Body of pancreas (tissue), 4 donors: ENCODE measurements around the gene CDKN2B-AS1. TPM values are rescaled to one million over a fixed set of nuclear protein-coding genes. Genes with fewer than 3 reads are reported as not detected.
A peak's percentile ranks its signal among the peaks of the same experiment; 100 is the strongest.

ENCODE experiments used
- ATAC-seq: fragments of 150-250 bp; one replicate; pipeline ENCODE4 v1.9.1; 2016
- DNase-seq, 4 donors: peaks; one replicate each; pipeline ENCODE4 v3.0.0-alpha.2; 2019
- H3K27ac ChIP-seq, 4 donors: fragments of 200-600 bp; sonication (generic); 1 replicate in 3 of 4; 2 replicates in 1 of 4; pipeline versions ENCODE4 v1.5.1 to v1.6.1; 2016 to 2019; ENCODE audit warnings: mild to moderate bottlenecking in 1 of 4, mixed read lengths in 1 of 4, moderate library complexity in 1 of 4
- H3K27me3 ChIP-seq, 2 donors: fragments of 200-600 bp; sonication (generic); one replicate each; pipeline ENCODE4 v1.6.0; 2016; ENCODE audit warnings: mild to moderate bottlenecking in 1 of 2
- H3K36me3 ChIP-seq, 2 donors: fragments of 200-600 bp; sonication (generic); replicated peaks in 1 of 2; 2 replicates each; pipeline ENCODE4 v1.5.1; 2016; ENCODE audit warnings: low read depth in 2 of 2; ENCODE audit not compliant: insufficient read depth in 1 of 2
- H3K4me1 ChIP-seq: fragments of 200-600 bp; sonication (generic); one replicate; pipeline ENCODE4 v1.6.0; 2016
- H3K4me3 ChIP-seq, 2 donors: fragments of 200-600 bp; sonication (generic); 1 replicate in 1 of 2; 2 replicates in 1 of 2; pipeline ENCODE4 v1.5.1; 2016 to 2019
- H3K9me3 ChIP-seq, 3 donors: fragments of 200-600 bp; sonication (generic); 1 replicate in 2 of 3; 2 replicates in 1 of 3; pipeline ENCODE4 v1.5.1; 2016
- POLR2A ChIP-seq, 3 donors: fragments of 450-650 bp; IDR thresholded peaks; one replicate each; pipeline ENCODE4 v1.6.1; 2016; ENCODE audit warnings: antibody characterized with exemption in 3 of 3, mild to moderate bottlenecking in 2 of 3
- WGBS, 2 donors: methylation state at CpG; one replicate each; pipeline ENCODE4 v1.1.5; 2017; 5-methylcytosine and 5-hydroxymethylcytosine counted together
- intact Hi-C: fragments of 100-400 bp; cut with DNase I; formaldehyde crosslinking; loops from one replicate; pipeline ENCODE4 v1.15.1; 2023
- total RNA-seq, 2 donors: library from RNA; depleted of rRNA; stranded (reverse); fragments of >200 nt; gene quantifications; one replicate each; pipeline ENCODE4 v1.1.0, GENCODE V29; 2016
- TF ChIP-seq, protein P1 (sequence below), 7 experiments: fragments of 450-650 bp in 4 of 7; fragments of 200-600 bp in 3 of 7; sonication (generic) in 3 of 7; IDR thresholded peaks; one replicate each; pipeline ENCODE4 v1.5.1; 2016 to 2019; ENCODE audit warnings: antibody characterized with exemption in 7 of 7

Gene CDKN2B-AS1
- total RNA-seq, 2 donors from 2014 or later = 0.26 TPM; not detected in 1

DNA sequence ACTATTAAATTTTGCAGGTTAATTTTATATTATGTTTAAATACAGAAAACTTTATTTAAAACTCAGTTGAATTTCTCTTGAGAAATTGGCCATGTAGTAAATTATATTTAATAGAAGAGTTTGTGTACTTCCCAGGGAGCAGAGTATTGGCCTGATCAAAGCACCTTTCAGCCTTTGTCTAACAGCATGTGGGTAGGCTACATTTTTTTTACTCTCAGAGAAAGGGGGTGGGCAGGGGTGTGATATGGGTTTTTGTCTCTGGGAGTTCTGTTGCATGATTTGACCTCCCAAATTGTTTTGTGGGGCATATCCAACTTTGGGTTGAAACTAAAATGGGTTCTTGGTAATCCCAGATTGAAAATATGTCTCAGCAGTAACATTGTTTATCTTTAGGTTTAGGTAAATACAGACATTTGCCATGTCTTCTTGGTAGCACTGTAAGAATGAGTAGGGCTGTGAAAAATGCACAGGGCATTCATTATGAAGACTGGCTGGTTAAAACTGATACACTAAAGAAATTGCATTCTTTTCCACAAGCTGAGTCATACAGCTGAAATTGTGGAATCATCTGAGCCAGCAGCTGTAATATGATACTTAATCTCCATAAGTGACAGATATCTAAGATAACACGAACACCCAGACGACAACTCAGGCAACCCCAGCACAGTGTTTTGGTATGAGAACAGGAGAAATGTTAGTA is 89.9 kb downstream of the CDKN2B-AS1 start:
- no peak for DNase-seq
- H3K27me3 ChIP-seq = no peaks in the 10 kb centered on the region
- no peaks in the 10 kb centered on the region for H3K9me3 ChIP-seq
- TF ChIP-seq, protein P1, sequence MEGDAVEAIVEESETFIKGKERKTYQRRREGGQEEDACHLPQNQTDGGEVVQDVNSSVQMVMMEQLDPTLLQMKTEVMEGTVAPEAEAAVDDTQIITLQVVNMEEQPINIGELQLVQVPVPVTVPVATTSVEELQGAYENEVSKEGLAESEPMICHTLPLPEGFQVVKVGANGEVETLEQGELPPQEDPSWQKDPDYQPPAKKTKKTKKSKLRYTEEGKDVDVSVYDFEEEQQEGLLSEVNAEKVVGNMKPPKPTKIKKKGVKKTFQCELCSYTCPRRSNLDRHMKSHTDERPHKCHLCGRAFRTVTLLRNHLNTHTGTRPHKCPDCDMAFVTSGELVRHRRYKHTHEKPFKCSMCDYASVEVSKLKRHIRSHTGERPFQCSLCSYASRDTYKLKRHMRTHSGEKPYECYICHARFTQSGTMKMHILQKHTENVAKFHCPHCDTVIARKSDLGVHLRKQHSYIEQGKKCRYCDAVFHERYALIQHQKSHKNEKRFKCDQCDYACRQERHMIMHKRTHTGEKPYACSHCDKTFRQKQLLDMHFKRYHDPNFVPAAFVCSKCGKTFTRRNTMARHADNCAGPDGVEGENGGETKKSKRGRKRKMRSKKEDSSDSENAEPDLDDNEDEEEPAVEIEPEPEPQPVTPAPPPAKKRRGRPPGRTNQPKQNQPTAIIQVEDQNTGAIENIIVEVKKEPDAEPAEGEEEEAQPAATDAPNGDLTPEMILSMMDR (IDR thresholded peaks at IDR 0.05) = no peak
- no peak for TF ChIP-seq POLR2A (IDR thresholded peaks at IDR 0.05)
- H3K27ac ChIP-seq = peak overlapping the region in 1 of 4 donors; percentile 9
- no peaks in the 10 kb centered on the region for H3K36me3 ChIP-seq
- intact Hi-C loops = no loop called here
- peak; percentile 80 for ATAC-seq
- no peaks in the 10 kb centered on the region for H3K4me1 ChIP-seq
- H3K4me3 ChIP-seq = no peak overlapping the region
- 4 to 9% methylated on average over 2 of the region's 2 CpGs for WGBS, 2 donors

DNA sequence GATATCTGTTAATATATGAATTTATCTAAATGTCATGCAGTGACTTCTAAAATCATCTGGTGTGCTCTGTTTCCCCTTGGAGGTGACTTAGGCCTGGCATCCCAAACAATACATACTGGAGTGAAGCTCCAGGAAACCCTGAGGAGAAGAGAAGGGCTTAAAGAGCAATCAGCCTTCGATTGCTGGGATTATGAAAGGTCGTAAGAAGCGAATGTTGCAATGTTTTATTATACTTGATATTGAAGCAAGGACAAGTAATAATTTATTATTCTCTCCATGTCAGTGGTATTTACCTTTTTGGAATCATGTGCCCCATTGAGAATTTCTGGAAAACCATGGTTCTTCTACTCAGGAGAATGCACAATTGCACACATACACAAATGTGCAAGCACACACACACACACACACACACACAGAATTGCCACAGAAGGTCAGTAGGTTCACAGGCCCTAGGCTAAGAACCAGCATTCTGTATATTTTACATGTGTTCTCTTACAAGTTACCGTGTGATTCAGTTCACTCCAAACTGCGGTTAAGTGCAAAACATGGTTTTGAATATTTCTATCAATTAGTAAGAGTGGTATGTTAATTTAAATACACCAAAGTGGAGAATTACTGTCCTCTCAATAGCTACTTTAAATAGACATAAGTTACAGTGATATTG is 93.6 kb downstream of the CDKN2B-AS1 start:
- Histone ChIP-seq H3K27ac (no peak overlapping the region), H3K9me3 (no peaks in the 10 kb centered on the region), H3K36me3 (no peaks in the 10 kb centered on the region), H3K4me3 (no peak overlapping the region), H3K4me1 (no peaks in the 10 kb centered on the region), H3K27me3 (no peaks in the 10 kb centered on the region)
- ATAC-seq (no peak), DNase-seq (no peak)
- intact Hi-C loops = no loop called here
- WGBS, 2 donors = 69 to 73% methylated on average over 5 of the region's 5 CpGs
- no peak for TF ChIP-seq POLR2A (IDR thresholded peaks at IDR 0.05)
- TF ChIP-seq, protein P1 (IDR thresholded peaks at IDR 0.05) = no peak

DNA sequence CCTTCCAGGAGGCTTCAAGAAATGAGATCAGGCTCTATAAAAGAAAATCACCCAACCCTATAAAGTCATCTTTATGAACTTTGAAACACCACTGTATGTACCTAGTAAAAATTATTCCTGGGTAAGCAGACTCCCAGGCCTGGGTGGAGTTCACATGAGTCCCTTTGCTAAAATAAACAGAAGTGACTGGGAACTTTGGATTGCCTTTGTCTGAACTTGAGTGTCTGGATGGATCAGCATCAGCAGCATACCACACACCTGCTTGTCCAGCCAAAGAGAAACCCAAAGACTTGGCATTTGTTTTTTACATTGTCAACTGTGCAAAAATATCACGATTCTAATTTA is 94.1 kb downstream of the CDKN2B-AS1 start:
- no peak for ATAC-seq
- Histone ChIP-seq H3K36me3 (no peaks in the 10 kb centered on the region), H3K9me3 (no peaks in the 10 kb centered on the region), H3K4me1 (no peaks in the 10 kb centered on the region), H3K27me3 (no peaks in the 10 kb centered on the region), H3K27ac (no peak overlapping the region), H3K4me3 (no peak overlapping the region)
- intact Hi-C loops = no loop called here
- TF ChIP-seq, protein P1 (IDR thresholded peaks at IDR 0.05) = no peak
- no peak for TF ChIP-seq POLR2A (IDR thresholded peaks at IDR 0.05)
- DNase-seq = no peak
- WGBS, 2 donors = 65 to 80% methylated on average over 1 of the region's 1 CpG

DNA sequence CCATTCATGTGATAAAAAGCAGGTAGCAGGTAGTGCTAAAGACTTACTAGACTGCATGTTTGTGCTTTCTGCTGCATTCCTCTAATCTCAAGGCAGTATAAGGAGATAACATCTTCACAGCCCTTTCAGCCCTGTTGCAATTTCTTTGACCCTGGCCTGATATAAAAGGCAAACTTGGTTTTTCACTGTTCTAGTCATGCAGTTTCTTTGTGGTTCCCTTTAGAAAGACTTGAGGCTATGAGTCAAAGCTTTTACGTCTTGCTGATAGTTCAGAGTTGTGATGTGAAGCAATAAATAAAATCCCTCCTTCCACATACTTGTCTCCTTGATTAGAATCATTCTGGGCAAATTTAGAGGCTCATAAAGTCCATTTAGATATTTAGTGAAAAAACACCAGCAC is 103.1 kb downstream of the CDKN2B-AS1 start:
- H3K4me3 ChIP-seq = no peak overlapping the region
- intact Hi-C loops = no loop called here
- H3K4me1 ChIP-seq = no peaks in the 10 kb centered on the region
- no peak for TF ChIP-seq POLR2A (IDR thresholded peaks at IDR 0.05)
- TF ChIP-seq, protein P1 (IDR thresholded peaks at IDR 0.05) = no peak
- ATAC-seq (no peak), DNase-seq (no peak)
- no peaks in the 10 kb centered on the region for H3K27me3 ChIP-seq
- H3K36me3 ChIP-seq = no peaks in the 10 kb centered on the region
- no peak overlapping the region for H3K27ac ChIP-seq
- no peaks in the 10 kb centered on the region for H3K9me3 ChIP-seq
- WGBS, 2 donors = 63 to 73% methylated on average over 1 of the region's 1 CpG
